ENCODE results near the gene ZFP64.

ZFP64 gene

GRCh38 chr20:52103335-52103912, 88.2 kb downstream of the ZFP64 start:
- no peak for DNase-seq

GRCh38 chr20:52102559-52102958, 89.0 kb downstream of the ZFP64 start:
- DNase-seq, result no peak

GRCh38 chr20:52102126-52102525, 89.5 kb downstream of the ZFP64 start:
- no peak for DNase-seq

Measured in NCI-H69 (cell line).